ENCODE measurements around the gene ATP6V0B. TPM values are rescaled to one million over a fixed set of nuclear protein-coding genes. Genes with fewer than 3 reads are reported as not detected.

ATP6V0B gene
- total RNA-seq, 1 experiment from 2014 or later: 181 TPM

- TF ChIP-seq CTCF (conservative IDR thresholded peaks at IDR 0.05; ENCODE audit: low read depth, low read length) (no peak), EZH2 (IDR thresholded peaks at IDR 0.05; ENCODE audit: borderline replicate concordance, low read depth, low read length, poor library complexity, severe bottlenecking) (no peak)
- no peak overlapping the region for H3K27ac ChIP-seq (ENCODE audit: low read depth, low read length, poor library complexity, severe bottlenecking)
- H3K27me3 ChIP-seq (replicated peaks; ENCODE audit: insufficient read depth, low read depth, low read length, poor library complexity): no peaks in the 10 kb centered on the region
- H3K4me3 ChIP-seq (ENCODE audit: low read depth, low read length, poor library complexity, severe bottlenecking): no peak overlapping the region
- peaks cover 3% of the 10 kb centered on the region for H3K36me3 ChIP-seq (ENCODE audit: insufficient read depth, low read length, poor library complexity, severe bottlenecking)
- intact Hi-C loops (cut with micrococcal nuclease; ENCODE audit: unreplicated experiment): no loop called here
- H3K9me3 ChIP-seq (ENCODE audit: low read depth, low read length, poor library complexity, severe bottlenecking): no peaks in the 10 kb centered on the region
- H3K4me1 ChIP-seq (ENCODE audit: insufficient read depth, low read length, poor library complexity, severe bottlenecking): no peaks in the 10 kb centered on the region
- no TSS peak for BruUV-seq (replicated peaks)
- ChIA-PET CTCF (no interaction called here), POLR2A (ENCODE audit: low non-redundant PET) (no interaction called here)
- DNase-seq (ENCODE audit: low spot score): no peak
Observed at GRCh38 chr1:44020464-44020863, 45.7 kb downstream of the ATP6V0B start.

- intact Hi-C loops (cut with micrococcal nuclease; ENCODE audit: unreplicated experiment): no loop called here
- Histone ChIP-seq H3K36me3 (ENCODE audit: insufficient read depth, low read length, poor library complexity, severe bottlenecking) (peaks cover 3% of the 10 kb centered on the region), H3K27me3 (replicated peaks; ENCODE audit: insufficient read depth, low read depth, low read length, poor library complexity) (no peaks in the 10 kb centered on the region), H3K27ac (ENCODE audit: low read depth, low read length, poor library complexity, severe bottlenecking) (no peak overlapping the region), H3K9me3 (ENCODE audit: low read depth, low read length, poor library complexity, severe bottlenecking) (no peaks in the 10 kb centered on the region), H3K4me3 (ENCODE audit: low read depth, low read length, poor library complexity, severe bottlenecking) (no peak overlapping the region), H3K4me1 (ENCODE audit: insufficient read depth, low read length, poor library complexity, severe bottlenecking) (no peaks in the 10 kb centered on the region)
- DNase-seq (ENCODE audit: low spot score): no peak
- no TSS peak for BruUV-seq (replicated peaks)
- TF ChIP-seq EZH2 (IDR thresholded peaks at IDR 0.05; ENCODE audit: borderline replicate concordance, low read depth, low read length, poor library complexity, severe bottlenecking): no peak
- no peak for TF ChIP-seq CTCF (conservative IDR thresholded peaks at IDR 0.05; ENCODE audit: low read depth, low read length)
- ChIA-PET CTCF (no interaction called here), POLR2A (ENCODE audit: low non-redundant PET) (no interaction called here)
Observed at GRCh38 chr1:44021156-44021555, 46.4 kb downstream of the ATP6V0B start.

GRCh38 chr1:44021581-44022321, 47.0 kb downstream of the ATP6V0B start:
- POLR2A ChIA-PET (ENCODE audit: low non-redundant PET): interaction anchor here (0.6 kb wide), 1 partner anchor 10 kb away, joined by 4 read pairs; no protein-coding TSS in a partner anchor
- no peaks in the 10 kb centered on the region for H3K9me3 ChIP-seq (ENCODE audit: low read depth, low read length, poor library complexity, severe bottlenecking)
- TF ChIP-seq CTCF (conservative IDR thresholded peaks at IDR 0.05; ENCODE audit: low read depth, low read length) (0 out of 2 replicates have a peak, but pooled peaks have one; percentile 17), EZH2 (IDR thresholded peaks at IDR 0.05; ENCODE audit: borderline replicate concordance, low read depth, low read length, poor library complexity, severe bottlenecking) (no peak)
- no peak overlapping the region for H3K4me3 ChIP-seq (ENCODE audit: low read depth, low read length, poor library complexity, severe bottlenecking)
- H3K27ac ChIP-seq (ENCODE audit: low read depth, low read length, poor library complexity, severe bottlenecking): no peak overlapping the region
- no TSS peak for BruUV-seq (replicated peaks)
- peaks cover 3% of the 10 kb centered on the region for H3K36me3 ChIP-seq (ENCODE audit: insufficient read depth, low read length, poor library complexity, severe bottlenecking)
- DNase-seq (ENCODE audit: low spot score): no peak
- CTCF ChIA-PET: no interaction called here
- no peaks in the 10 kb centered on the region for H3K27me3 ChIP-seq (replicated peaks; ENCODE audit: insufficient read depth, low read depth, low read length, poor library complexity)
- H3K4me1 ChIP-seq (ENCODE audit: insufficient read depth, low read length, poor library complexity, severe bottlenecking): no peaks in the 10 kb centered on the region
- intact Hi-C loops (cut with micrococcal nuclease; ENCODE audit: unreplicated experiment): no loop called here

Measured in A673 (cell line).